Measurements from ENCODE around the gene C17orf67. TPM values are rescaled to one million over a fixed set of nuclear protein-coding genes. Genes with fewer than 3 reads are reported as not detected.

C17orf67 gene
- total and polyA plus RNA-seq, 2 of the 13 experiments (the other 11 are each of a cell fraction or from before 2014, with no cell fraction given): 0.41 to 0.86 TPM

GRCh38 chr17:56819431-56820145 is 14.1 kb downstream of the C17orf67 start (continued):
- TF ChIP-seq, protein P1, sequence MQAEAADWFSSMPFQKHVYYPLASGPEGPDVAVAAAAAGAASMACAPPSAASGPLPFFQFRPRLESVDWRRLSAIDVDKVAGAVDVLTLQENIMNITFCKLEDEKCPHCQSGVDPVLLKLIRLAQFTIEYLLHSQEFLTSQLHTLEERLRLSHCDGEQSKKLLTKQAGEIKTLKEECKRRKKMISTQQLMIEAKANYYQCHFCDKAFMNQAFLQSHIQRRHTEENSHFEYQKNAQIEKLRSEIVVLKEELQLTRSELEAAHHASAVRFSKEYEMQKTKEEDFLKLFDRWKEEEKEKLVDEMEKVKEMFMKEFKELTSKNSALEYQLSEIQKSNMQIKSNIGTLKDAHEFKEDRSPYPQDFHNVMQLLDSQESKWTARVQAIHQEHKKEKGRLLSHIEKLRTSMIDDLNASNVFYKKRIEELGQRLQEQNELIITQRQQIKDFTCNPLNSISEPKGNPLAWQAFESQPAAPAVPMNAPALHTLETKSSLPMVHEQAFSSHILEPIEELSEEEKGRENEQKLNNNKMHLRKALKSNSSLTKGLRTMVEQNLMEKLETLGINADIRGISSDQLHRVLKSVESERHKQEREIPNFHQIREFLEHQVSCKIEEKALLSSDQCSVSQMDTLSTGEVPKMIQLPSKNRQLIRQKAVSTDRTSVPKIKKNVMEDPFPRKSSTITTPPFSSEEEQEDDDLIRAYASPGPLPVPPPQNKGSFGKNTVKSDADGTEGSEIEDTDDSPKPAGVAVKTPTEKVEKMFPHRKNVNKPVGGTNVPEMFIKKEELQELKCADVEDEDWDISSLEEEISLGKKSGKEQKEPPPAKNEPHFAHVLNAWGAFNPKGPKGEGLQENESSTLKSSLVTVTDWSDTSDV (CRISPR knock-in tag; IDR thresholded peaks at IDR 0.05): no peak
- no peak for TF ChIP-seq ZNF432 (CRISPR knock-in tag; IDR thresholded peaks at IDR 0.05; ENCODE audit: borderline replicate concordance)
- no peak for TF ChIP-seq MLXIP (CRISPR knock-in tag; IDR thresholded peaks at IDR 0.05; ENCODE audit: borderline replicate concordance)
- TF ChIP-seq SP5 (CRISPR knock-in tag; IDR thresholded peaks at IDR 0.05; ENCODE audit: borderline replicate concordance, low read depth): no peak
- TF ChIP-seq SNAPC4 (CRISPR knock-in tag; IDR thresholded peaks at IDR 0.05): no peak
- TF ChIP-seq NFE2L1 (CRISPR knock-in tag; IDR thresholded peaks at IDR 0.05; ENCODE audit: borderline replicate concordance): no peak
- no peak for TF ChIP-seq ZBTB43 (CRISPR knock-in tag; conservative IDR thresholded peaks at IDR 0.05)
- no peak; the same call in 1 of the 2 replicates for TF ChIP-seq PATZ1 (CRISPR knock-in tag; IDR thresholded peaks at IDR 0.05)
- TF ChIP-seq RELA (CRISPR knock-in tag; IDR thresholded peaks at IDR 0.05): no peak
- TF ChIP-seq TGIF2 (CRISPR knock-in tag; IDR thresholded peaks at IDR 0.05): no peak
- TF ChIP-seq NFRKB (IDR thresholded peaks at IDR 0.05): no peak
- TF ChIP-seq PBX3 (CRISPR knock-in tag; IDR thresholded peaks at IDR 0.05; ENCODE audit: borderline replicate concordance): no peak
- TF ChIP-seq KDM5B (CRISPR knock-in tag; IDR thresholded peaks at IDR 0.05; ENCODE audit: borderline replicate concordance): no peak
